ENCODE data around the gene CASQ1.

DNA sequence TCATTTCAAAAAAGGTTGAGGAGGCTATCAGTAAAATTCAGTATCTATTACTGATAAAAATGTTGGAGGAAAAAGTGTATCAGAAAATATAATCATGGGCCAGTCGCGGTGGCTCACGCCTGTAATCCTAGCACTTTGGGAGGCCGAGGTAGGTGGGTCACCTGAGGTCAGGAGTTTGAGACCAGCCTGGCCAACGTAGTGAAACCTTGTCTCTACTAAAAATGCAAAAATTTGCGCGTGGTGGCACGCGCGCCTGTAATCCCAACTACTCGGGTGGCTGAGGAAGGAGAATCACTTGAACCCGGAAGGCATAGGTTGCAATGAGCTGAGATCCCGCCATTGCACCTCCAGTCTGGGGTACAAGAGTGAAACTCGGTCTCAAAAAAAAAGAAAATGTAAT lies 44.3 kb upstream of the CASQ1 start:
- no peak for TF ChIP-seq SUZ12 (IDR thresholded peaks at IDR 0.05)
- no peak for TF ChIP-seq SP1 (IDR thresholded peaks at IDR 0.05)
- TF ChIP-seq FOXK2 (IDR thresholded peaks at IDR 0.05): no peak
- TF ChIP-seq BHLHE40 (IDR thresholded peaks at IDR 0.05; ENCODE audit: borderline replicate concordance): no peak
- TF ChIP-seq CTBP1 (IDR thresholded peaks at IDR 0.05; ENCODE audit: borderline replicate concordance): no peak
- no peak for TF ChIP-seq TARDBP (IDR thresholded peaks at IDR 0.05)
- TF ChIP-seq, protein P1, sequence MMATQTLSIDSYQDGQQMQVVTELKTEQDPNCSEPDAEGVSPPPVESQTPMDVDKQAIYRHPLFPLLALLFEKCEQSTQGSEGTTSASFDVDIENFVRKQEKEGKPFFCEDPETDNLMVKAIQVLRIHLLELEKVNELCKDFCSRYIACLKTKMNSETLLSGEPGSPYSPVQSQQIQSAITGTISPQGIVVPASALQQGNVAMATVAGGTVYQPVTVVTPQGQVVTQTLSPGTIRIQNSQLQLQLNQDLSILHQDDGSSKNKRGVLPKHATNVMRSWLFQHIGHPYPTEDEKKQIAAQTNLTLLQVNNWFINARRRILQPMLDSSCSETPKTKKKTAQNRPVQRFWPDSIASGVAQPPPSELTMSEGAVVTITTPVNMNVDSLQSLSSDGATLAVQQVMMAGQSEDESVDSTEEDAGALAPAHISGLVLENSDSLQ (IDR thresholded peaks at IDR 0.05): no peak

All from HEK293T (cell line).